HG03439 (cell line): ENCODE results near the gene RAB33A.
A peak's percentile ranks its signal among the peaks of the same experiment; 100 is the strongest.

Experiments
- ATAC-seq: cut with Tn5 transposase; IDR thresholded peaks from one replicate; pipeline ENCODE4 v1.9.1; 2021; ENCODE audit warnings: mild to moderate bottlenecking, moderate library complexity; ENCODE audit not compliant: unreplicated experiment

Gene RAB33A

GRCh38 chrX:130171446-130172126, at the start of gene RAB33A:
Gene RAB33A, plus strand, starts transcription at chrX:130171962. Its CDS starts 101 bp downstream, at chrX:130172063.
- ATAC-seq = peak; percentile 15

DNA sequence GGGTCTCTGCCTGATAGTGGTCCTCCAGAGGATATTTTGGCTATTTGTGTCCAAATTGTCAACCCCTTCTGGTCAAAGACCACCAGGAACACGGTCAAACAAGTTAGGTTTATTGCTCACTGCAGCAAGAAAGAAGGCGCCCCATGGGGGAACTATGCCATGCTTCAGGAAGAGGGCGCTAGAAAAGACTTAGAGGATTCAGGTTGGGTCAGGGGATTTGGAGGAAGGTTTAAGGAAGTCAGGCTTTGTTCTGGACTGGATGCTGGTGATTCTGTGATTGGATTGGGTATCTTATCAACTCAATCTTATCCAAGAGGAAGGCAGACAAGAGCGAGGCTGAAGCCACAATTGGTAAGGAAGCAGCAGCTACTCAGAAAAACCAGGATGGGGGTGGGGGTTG, 47.2 kb upstream of the RAB33A start:
- no peak for ATAC-seq

DNA sequence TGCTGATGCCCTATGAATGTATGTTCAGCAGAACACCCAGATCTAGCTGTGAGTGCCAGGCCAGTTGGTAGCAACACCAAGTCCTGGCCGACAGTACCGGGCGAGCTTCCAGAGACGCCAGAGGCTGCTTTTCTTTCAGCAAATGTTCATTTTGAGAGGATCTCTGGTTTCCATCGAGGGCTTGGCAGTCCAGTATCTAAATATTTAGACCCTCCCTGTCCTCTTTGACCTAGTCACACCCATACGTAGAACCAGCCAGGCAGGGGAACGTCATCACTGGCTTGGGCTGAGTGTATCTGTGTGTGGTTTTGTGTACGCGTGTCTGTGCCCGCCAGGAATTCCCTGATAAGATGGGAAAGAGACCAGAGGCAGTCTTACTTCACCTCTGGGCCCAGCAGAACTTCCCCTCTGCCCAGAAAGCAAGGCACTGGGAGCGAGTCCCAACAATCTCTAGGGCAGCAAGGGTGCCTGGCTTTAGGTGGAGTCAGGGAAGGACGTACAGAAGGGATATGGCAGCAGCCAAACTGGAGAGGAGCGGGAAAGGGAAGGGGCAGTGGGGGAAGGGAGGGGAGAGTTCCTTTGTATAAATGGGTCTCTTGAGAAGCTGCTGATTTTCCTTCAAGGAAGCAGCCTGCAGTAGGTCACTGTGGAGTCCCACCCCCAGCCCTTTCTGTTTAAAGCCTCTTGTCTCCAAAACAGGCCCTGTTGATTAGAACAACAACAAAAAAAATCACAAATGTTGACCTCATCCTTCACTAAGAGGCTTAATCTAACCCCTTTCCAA, 46.5 kb upstream of the RAB33A start:
- no peak for ATAC-seq

GRCh38 chrX:130130990-130131389, 40.8 kb upstream of the RAB33A start:
- ATAC-seq = no peak

- ATAC-seq = no peak
Observed at GRCh38 chrX:130136496-130136895, 35.3 kb upstream of the RAB33A start.

DNA sequence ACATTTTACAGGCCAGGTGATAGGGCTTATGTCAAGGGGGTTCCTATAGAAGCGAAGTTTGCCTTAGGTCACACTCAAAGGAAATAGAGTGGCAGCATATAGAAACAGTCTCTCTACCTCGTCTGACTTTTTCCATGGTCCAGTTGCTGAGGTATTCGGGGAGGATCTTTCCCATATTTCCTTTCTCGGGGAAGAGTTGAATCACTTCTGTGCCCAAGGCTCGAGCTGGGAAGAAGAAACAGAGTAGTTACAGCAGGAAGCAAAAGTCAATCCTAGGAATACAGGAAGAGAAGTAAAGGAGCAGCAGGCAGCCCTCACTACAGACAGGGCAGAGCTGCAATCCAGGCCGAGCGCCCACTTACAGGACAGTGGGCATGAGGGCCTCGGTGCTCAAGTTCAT, 34.8 kb upstream of the RAB33A start:
- ATAC-seq = no peak

DNA sequence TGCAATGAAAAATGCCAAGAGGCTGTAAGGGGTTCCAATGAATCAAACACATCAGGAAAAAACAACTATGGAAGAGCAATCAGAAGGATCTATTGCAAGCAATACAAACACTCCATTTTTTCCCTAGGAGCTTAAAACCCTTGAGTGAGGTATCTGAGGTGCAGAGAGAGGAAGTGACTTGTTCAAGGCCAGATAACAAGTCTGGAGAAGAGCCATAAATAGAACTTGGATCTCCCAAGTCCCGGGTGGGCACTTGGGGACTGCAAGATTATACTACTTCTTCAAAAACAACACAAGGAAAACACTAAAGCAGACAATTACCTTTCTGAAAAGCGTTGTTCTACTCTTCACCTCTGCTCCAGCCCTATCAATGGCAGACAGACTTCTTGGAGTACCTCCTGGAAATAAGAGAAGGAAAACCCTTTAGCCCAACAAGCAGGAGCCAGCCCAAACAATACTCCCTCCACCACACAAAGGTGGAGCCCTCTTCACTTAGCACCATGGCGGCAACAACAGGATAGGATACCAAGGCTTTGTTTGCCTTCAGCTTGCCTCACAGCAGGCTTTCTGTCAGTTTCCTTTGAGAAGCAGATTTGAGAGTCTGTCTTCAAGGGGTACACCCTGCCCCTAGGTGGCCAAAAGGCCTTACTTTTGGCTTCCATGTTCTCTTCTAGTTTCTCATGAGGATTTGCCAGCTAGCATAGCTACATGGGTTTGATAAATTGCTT, 32.1 kb upstream of the RAB33A start:
- no peak for ATAC-seq

GRCh38 chrX:130144509-130144908, 27.3 kb upstream of the RAB33A start:
- ATAC-seq = no peak

DNA sequence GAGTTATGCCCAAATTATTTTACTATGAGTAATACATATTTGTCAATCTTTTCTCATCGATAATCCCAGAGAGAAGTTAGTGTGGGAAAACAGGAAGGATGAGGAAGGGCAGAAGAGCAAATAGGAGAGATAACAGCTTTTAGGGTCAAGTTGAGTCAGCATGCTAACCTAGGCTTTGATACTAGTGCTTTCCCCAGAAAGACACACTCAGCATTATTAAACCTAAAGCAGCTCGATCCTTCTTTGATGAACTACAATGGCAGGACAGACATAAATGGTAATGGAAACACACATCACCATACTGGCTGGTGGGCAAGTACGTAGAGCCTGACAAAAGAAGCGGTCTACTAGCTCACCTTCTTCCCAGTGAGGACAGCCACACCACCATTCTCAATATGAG, 26.6 kb upstream of the RAB33A start:
- ATAC-seq = no peak

DNA sequence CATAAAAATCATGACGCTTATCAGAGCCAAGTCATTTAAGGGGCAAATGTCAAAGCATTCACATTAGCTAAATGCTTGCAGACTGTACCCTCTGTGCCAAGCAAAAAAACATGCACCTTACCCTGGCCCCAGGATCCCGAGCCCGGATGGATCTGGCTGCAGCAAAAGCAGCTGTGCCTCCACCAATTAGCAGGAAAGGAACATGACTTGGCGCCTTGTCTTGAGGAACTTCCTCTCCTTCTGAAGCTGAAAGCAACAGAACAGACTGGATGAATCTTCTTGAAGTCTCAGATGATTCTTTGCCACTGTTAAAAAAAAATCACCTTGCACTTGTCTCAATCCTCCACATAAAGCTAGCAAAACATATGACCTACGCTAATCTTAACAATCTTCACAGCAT, 24.1 kb upstream of the RAB33A start:
- ATAC-seq = no peak

DNA sequence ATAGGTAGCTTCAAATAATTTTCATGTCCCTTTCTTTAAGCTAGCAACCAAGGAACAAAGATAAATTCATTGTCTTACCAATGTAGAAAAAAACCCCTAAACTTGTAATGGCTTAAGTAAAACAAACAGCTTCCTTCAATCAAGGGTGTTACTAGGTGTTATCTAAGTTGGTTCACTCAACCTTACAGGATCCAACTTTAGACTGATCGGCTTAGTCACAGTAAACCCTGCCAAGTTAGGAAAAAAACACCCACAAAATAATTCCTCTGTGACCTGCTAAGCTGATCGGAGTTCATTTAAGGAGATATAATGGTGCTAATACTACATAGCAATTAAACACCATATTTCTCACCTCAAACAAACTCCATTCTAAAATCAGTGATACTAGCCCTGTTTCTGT, 16.2 kb upstream of the RAB33A start:
- no peak for ATAC-seq

- no peak for ATAC-seq
Observed at GRCh38 chrX:130158311-130158710, 13.5 kb upstream of the RAB33A start.

DNA sequence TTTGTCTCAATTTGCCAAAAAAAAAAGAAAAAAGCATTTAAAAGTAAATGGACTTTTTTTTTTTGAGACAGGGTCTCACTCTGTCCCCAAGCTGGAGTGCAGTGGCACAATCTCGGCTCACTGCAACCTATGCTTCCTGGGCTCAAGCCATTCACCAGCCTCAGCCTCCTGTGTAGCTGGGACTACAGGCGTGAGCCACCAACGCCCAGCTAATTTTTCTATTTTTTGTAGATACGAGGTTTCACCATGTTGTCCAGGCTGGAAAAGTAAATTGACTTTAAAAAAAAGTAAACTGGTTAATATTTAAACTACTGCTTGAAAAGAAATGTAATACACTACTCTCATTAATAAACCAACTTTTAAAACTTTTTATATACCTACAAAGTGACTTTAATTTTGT, 12.0 kb upstream of the RAB33A start:
- no peak for ATAC-seq

DNA sequence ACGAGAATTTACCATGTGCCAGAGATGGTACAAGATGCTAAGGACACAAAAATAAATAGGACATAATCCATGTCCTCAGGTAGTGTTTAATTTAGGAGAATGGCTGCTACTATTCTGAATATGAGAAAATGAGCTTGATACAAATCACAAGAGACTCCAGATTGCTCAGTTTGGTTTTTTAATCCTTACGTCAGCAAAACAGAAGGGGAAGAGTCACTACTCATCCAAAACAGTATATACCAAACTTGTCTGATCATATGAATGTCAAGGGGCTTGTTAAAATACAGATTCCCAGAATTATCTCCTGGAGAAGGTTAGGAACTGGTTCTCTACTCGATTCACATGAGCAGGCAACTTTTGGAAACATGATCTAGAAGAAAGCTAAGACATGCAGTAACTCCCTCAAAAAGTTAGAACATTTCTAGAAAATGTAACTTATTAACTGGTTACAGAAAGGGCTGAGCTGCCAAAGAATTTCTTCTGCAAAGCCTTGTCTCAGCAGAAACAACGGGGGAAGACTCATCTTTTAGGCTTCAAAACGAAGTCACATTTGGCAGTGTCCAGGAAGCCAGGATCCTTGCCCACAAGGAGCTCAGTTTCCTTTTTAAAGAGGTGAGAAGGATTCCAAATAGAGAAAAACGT, 9.5 kb upstream of the RAB33A start:
- no peak for ATAC-seq

DNA sequence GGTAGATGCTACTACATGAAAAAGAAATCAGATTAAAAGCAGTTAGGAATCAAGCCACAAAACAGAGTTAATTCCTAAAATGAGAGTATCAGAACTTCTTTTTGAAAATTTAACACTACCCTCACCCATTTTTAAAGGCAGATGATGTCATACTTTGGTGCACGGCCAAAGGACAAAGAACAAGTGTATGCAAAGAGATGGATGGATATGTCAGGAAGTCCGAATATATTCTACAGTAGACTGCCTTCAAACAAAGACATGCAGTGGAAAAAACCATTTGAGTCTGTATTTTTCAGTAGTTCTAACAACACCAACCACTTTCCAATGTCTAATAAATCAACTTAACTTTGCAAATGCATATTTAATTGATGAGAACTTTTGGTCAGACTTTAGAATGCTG, 8.4 kb upstream of the RAB33A start:
- no peak for ATAC-seq

- ATAC-seq = no peak
Observed at GRCh38 chrX:130165181-130165702, 6.5 kb upstream of the RAB33A start.

DNA sequence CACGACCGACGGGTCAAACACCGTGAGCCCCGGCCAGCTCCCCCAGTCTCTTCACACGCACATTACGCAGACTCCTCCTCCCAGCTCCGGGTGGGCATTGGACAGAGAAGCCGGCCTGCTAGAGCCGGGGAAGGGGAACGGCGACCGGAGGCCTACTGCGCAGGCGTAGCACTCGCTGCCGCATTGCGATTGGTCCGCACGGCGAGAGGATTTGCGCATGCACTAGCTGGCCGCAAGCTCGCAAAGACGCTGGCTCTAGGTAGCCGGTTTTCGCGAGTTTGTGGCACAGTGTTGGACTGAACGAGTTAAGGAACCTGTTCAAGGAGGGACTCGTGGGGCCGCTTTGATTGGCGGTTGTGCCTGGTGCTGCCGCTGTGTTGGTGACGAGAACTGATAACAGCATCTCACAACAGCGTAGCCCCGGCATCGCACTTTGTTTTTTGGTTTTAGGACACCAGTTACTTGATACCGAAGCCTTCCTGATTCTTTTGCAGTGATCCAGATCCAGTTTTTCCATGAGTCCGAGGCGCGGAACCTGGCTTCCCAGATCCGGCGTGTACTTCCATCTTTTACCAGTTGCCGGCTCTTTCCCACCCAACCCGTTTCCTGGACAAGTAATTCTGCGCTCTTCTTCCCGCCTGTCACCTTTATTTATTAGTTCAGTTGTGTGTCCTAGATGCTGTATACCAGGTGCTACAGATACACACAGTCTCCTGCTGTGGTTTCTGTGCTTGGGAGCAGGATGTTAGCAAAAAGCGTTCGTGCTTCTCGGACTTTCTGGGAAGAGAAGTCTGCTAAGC, 5.9 kb upstream of the RAB33A start, which contains the start of gene AIFM1:
Gene AIFM1, minus strand, starts transcription at position 139 of the 800 bp plus-strand sequence. CDS start 185 bp downstream, outside the sequence.
- peak; percentile 95 for ATAC-seq

- no peak for ATAC-seq
Observed at GRCh38 chrX:130166503-130166777, 5.3 kb upstream of the RAB33A start.

DNA sequence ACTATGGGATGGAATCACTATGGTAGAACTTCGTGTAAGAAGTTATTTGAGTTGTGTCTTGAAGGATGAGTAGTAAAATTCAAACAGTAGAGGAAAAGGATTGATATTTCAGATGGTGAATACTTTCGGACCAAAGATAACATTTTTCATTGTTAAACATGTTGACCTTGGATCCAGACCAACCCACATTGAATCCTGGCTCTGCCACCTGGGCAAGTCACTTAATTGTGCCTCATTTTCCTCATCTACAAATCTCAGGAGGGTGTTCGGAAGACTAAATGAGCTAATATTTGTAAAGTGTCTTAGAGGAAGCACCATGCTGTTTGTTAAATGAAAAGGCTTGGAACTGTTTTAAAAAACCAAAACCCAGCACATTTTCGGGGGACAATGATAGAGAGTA, 4.7 kb upstream of the RAB33A start:
- no peak for ATAC-seq

- ATAC-seq = peak; percentile 59
Observed at GRCh38 chrX:130170752-130171445, 863 bp upstream of the RAB33A start.
